ENCODE results near the gene MARF1. TPM values are rescaled to one million over a fixed set of nuclear protein-coding genes. Genes with fewer than 3 reads are reported as not detected.
A peak's percentile ranks its signal among the peaks of the same experiment; 100 is the strongest.

Gene MARF1
- total and polyA plus RNA-seq, 9 of the 15 experiments (the other 6 are each of a cell fraction or from before 2014, with no cell fraction given), result 4.7 to 33.2 (median 11.7) TPM

DNA sequence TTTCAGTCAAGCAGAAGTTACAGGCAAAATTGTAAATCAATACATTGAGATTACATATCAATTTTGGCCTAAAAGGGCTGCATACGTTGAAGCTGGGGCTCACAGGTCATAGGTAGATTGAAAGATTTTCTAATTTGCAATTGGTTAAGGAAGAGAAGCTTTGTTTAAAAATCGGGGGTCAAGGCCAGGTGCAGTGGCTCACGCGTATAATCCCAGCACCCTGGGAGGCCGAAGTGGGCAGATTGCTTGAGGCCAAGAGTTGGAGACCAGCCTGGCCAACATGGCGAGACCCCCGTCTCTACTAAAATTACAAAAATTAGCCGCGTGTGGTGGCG, 68.4 kb downstream of the MARF1 start (continued):
- TF ChIP-seq, protein P1, sequence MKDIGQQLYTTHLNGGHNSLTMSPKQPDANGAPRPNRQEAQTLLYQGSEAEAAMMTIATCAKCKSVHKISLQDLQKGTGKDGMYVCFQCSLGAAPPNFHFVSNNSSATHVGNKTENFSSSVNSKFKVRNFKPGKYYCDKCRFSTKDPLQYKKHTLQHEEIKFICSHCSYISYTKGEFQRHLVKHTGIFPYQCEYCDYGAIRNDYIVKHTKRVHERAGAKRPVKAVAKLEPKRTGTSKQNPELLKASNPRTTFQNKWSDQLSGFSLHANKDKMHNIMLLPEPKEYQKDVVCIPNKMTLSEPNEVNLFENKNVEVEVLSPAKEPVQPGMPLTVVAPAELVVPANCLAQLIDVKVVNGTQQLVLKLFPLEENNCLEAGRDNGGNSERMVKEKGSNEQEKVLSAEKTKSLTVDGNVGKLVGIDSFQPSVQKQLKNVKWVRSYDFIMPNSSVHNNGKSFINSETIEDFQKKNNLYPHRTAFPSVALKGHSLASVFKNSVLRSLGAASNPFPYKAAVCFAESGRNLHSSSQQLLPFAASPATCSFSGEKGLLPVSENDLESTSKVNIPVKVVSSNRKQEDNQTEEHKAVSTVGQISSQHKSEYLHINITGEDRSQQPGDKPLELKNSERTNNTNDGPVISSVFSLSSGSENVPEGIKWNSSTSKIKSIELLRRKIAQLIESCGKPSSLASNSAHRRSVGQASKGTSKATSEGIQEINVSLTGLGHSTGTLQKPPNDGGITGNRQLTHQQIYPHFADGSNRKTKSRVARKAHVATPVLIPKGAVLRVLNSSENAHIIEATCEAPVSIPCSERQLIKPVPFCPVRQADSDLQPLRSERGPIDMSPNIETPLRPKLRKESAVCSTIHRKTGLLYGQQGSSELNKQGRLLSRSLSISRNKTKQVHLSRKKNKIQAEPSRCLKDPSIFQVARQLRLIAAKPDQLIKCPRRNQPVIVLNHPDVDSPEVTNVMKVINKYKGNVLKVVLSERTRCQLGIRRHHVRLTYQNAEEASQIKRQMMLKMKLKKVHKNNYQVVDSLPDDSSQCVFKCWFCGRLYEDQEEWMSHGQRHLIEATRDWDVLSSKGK (CRISPR knock-in tag; IDR thresholded peaks at IDR 0.05), result no peak
- TF ChIP-seq, protein P2, sequence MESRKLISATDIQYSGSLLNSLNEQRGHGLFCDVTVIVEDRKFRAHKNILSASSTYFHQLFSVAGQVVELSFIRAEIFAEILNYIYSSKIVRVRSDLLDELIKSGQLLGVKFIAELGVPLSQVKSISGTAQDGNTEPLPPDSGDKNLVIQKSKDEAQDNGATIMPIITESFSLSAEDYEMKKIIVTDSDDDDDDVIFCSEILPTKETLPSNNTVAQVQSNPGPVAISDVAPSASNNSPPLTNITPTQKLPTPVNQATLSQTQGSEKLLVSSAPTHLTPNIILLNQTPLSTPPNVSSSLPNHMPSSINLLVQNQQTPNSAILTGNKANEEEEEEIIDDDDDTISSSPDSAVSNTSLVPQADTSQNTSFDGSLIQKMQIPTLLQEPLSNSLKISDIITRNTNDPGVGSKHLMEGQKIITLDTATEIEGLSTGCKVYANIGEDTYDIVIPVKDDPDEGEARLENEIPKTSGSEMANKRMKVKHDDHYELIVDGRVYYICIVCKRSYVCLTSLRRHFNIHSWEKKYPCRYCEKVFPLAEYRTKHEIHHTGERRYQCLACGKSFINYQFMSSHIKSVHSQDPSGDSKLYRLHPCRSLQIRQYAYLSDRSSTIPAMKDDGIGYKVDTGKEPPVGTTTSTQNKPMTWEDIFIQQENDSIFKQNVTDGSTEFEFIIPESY (CRISPR knock-in tag; IDR thresholded peaks at IDR 0.05), result peak; percentile 41; the same call in 1 of the 2 replicates
- TF ChIP-seq SAP30 (IDR thresholded peaks at IDR 0.05; ENCODE audit: borderline replicate concordance, insufficient read depth, low read depth, low read length, poor library complexity, severe bottlenecking) (no peak), KLF13 (tag; IDR thresholded peaks at IDR 0.05; ENCODE audit: borderline replicate concordance, low read depth) (no peak), NCOA2 (IDR thresholded peaks at IDR 0.05; ENCODE audit: partially characterized antibody in 2 of 2) (no peak), ZNF696 (CRISPR knock-in tag; conservative IDR thresholded peaks at IDR 0.05) (no peak), ZC3H8 (IDR thresholded peaks at IDR 0.05) (no peak), ZNF217 (CRISPR knock-in tag; IDR thresholded peaks at IDR 0.05) (no peak), SETDB1 (IDR thresholded peaks at IDR 0.05; ENCODE audit: low read length) (no peak), SAFB (IDR thresholded peaks at IDR 0.05; ENCODE audit: borderline replicate concordance, low read depth, low read length) (no peak), KDM2B (CRISPR knock-in tag; IDR thresholded peaks at IDR 0.05) (no peak), NUFIP1 (IDR thresholded peaks at IDR 0.05; ENCODE audit: partially characterized antibody) (no peak), CBX5 (IDR thresholded peaks at IDR 0.05; ENCODE audit: borderline replicate concordance, low read depth) (no peak), NR4A1 (CRISPR knock-in tag; IDR thresholded peaks at IDR 0.05) (no peak), NR4A1 (tag; IDR thresholded peaks at IDR 0.05) (peak; percentile 89; the same call in 1 of the 2 replicates)
- TF ChIP-seq, protein P3, sequence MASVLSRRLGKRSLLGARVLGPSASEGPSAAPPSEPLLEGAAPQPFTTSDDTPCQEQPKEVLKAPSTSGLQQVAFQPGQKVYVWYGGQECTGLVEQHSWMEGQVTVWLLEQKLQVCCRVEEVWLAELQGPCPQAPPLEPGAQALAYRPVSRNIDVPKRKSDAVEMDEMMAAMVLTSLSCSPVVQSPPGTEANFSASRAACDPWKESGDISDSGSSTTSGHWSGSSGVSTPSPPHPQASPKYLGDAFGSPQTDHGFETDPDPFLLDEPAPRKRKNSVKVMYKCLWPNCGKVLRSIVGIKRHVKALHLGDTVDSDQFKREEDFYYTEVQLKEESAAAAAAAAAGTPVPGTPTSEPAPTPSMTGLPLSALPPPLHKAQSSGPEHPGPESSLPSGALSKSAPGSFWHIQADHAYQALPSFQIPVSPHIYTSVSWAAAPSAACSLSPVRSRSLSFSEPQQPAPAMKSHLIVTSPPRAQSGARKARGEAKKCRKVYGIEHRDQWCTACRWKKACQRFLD (CRISPR knock-in tag; IDR thresholded peaks at IDR 0.05), result peak; percentile 19; the same call in 1 of the 2 replicates
- TF ChIP-seq, protein P4, sequence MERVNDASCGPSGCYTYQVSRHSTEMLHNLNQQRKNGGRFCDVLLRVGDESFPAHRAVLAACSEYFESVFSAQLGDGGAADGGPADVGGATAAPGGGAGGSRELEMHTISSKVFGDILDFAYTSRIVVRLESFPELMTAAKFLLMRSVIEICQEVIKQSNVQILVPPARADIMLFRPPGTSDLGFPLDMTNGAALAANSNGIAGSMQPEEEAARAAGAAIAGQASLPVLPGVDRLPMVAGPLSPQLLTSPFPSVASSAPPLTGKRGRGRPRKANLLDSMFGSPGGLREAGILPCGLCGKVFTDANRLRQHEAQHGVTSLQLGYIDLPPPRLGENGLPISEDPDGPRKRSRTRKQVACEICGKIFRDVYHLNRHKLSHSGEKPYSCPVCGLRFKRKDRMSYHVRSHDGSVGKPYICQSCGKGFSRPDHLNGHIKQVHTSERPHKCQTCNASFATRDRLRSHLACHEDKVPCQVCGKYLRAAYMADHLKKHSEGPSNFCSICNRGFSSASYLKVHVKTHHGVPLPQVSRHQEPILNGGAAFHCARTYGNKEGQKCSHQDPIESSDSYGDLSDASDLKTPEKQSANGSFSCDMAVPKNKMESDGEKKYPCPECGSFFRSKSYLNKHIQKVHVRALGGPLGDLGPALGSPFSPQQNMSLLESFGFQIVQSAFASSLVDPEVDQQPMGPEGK (CRISPR knock-in tag; IDR thresholded peaks at IDR 0.05; ENCODE audit: borderline replicate concordance), result peak; percentile 1; the same call in 1 of the 2 replicates
- TF ChIP-seq, protein P5, sequence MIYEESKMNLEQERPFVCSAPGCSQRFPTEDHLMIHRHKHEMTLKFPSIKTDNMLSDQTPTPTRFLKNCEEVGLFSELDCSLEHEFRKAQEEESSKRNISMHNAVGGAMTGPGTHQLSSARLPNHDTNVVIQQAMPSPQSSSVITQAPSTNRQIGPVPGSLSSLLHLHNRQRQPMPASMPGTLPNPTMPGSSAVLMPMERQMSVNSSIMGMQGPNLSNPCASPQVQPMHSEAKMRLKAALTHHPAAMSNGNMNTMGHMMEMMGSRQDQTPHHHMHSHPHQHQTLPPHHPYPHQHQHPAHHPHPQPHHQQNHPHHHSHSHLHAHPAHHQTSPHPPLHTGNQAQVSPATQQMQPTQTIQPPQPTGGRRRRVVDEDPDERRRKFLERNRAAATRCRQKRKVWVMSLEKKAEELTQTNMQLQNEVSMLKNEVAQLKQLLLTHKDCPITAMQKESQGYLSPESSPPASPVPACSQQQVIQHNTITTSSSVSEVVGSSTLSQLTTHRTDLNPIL (CRISPR knock-in tag; IDR thresholded peaks at IDR 0.05), result no peak
